GM19438 (cell line): ENCODE data around the gene TLCD2.
"Not testable (repeated sequence)": the region's sequence is repeated elsewhere in the genome, so short reads cannot be mapped to it uniquely, and the experiment has no call there.

Experiments used
- ATAC-seq: cut with Tn5 transposase; IDR thresholded peaks from one replicate; pipeline ENCODE4 v1.9.1; 2021; ENCODE audit warnings: low read depth; ENCODE audit not compliant: unreplicated experiment

TLCD2 gene, protein sequence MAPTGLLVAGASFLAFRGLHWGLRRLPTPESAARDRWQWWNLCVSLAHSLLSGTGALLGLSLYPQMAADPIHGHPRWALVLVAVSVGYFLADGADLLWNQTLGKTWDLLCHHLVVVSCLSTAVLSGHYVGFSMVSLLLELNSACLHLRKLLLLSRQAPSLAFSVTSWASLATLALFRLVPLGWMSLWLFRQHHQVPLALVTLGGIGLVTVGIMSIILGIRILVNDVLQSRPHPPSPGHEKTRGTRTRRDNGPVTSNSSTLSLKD

DNA sequence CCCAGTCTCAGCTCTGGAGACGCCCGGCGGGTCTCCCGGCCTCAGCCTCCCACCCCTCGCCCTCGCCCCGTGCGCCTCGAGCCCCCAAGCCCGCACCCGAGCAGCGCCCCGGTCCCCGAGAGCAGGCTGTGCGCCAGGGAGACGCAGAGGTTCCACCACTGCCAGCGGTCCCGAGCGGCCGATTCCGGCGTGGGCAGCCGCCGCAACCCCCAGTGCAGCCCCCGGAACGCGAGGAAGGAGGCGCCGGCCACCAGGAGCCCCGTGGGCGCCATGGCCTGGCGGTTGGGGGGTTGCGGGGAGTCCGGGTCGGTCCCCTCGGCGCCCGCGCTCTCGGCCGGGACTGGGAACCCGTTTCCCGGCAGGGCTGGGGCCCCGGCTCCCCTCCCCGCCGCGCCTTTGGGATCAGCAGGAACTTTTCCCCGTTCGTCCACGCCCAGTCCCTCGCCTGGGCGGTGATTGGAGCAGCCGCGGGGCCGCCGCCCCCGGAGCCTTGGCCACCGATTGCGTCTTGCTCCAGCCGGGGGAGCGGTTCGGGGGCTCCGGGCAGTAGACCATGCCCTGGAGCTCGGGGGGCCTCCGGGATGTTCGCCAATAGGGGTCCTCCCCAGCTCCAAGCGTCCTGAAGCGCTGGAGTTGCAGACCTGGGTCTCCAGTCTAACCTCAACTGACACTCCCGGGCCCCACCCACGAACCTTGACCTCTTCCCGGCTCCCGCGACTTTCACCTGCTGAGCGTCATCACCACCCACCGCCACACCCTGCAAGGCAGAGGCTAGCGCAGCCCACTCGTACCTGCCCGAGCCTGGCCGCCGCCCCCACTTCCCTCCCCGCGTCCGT, at the start of gene TLCD2:
Gene TLCD2 (minus strand): TSS at position 407 of the 836 bp plus-strand sequence. CDS start 135 bp downstream, at position 272.
- ATAC-seq = no peak

DNA sequence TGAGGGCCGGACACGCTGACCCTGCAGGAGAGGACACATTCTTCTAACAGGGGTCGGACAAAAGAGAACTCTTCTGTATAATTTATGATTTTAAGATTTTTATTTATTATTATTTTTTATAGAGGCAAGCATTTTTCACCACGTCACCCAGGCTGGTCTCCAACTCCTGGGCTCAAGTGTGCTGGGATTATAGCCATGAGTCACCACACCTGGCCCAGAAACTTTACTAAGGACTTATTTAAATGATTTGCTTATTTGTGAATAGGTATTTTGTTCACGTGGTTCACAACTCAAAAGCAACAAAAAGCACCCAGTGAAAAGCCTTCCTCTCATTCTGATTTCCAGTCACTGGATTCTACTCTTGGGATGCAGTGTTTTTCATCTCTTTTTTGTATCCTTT, 49.4 kb upstream of the TLCD2 start:
- no peak for ATAC-seq

DNA sequence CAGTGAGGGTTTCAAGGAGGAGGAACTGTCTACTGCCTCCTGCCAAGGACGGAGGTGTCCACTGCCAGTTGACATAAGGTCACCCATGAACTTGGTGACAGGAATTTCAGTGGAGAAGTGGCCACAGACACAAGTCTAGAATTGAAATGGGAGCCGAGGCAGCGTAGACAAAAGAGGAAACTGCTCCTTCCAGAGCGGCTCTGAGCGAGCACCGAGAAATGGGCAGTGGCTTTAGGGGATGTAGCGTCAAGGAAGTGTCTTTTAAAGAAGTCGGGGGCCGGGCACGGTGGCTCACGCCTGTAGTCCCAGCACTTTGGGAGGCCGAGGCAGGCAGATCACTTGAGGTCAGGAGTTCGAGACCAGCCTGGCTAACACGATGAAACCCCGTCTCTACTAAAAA, 48.6 kb upstream of the TLCD2 start:
- no peak for ATAC-seq

DNA sequence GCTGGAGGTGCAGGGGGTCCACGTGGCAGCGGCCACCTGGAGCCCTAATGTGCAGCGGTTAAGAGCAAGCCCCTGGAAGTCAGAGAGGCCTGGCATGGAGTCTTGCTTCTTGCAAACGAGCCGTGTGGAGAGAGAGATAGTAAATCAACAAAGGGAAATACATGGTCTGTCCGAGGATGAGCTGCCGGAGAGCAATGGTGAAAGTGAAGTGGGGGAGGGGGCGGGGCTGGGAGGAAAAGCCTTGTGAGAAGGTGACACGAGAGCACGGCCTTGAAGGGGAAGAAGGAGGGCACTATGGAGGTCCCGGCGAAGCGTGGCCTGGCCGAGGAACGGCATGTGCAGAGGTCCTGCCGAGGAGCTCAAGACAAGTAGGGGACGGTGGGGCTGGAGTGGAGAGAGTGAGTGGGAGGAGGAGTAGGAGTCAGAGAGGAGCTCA, 45.7 kb upstream of the TLCD2 start:
- ATAC-seq = no peak

DNA sequence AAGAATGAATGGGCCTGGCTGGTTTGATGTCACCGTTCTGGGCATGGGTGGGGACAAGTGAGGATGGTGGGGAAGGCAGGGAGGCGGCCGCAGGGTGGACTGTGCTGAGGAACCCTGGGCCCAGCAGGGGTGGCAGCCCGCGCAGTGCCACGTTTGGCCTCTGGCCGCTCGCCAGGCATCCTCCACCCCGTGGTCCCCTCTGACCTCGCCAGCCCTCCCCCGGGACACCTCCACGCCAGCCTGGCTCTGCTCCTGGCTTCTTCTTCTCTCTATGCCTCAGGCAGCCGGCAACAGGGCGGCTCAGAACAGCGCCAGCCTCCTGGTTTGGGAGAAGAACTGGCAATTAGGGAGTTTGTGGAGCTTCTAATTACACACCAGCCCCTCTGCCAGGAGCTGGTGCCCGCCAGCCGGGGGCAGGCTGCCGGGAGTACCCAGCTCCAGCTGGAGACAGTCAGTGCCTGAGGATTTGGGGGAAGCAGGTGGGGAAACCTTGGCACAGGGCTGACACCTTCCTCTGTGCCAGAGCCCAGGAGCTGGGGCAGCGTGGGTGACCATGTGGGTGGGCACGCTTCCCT, 45.2 kb upstream of the TLCD2 start:
- ATAC-seq = no peak

DNA sequence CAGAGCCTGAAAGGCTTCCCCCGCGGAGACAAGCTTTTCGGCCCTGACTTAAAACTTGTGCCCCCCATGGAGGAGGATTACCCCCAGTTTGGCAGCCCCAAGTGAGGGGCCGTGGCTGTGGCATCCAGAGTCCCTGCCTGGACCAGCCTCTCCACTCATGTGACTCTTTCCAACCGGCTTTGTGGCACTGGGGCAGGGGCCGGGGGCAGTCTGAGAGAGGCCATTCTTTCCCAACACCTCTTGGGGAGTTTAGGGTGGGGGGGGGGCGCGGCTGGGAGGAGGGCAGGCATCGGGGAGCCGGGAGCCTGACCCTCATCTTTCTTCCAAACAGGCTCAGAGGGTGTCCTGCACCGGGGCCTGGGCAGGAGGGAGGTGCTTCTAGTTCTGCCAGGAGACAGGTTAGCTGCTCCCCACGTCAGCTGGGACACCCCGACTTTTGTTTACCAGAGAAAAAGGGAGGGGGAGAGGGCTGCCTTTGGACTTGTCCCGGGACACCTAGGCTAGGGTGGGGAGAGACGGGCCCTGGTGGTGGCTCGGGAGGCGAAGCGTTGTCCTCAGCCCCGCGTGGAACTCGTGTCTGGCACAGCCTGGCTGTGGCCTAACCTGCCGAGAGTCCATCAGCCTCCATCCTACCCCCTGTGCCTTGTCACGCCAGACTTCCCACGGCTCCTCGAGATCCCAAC, 44.4 kb upstream of the TLCD2 start:
- ATAC-seq = no peak

DNA sequence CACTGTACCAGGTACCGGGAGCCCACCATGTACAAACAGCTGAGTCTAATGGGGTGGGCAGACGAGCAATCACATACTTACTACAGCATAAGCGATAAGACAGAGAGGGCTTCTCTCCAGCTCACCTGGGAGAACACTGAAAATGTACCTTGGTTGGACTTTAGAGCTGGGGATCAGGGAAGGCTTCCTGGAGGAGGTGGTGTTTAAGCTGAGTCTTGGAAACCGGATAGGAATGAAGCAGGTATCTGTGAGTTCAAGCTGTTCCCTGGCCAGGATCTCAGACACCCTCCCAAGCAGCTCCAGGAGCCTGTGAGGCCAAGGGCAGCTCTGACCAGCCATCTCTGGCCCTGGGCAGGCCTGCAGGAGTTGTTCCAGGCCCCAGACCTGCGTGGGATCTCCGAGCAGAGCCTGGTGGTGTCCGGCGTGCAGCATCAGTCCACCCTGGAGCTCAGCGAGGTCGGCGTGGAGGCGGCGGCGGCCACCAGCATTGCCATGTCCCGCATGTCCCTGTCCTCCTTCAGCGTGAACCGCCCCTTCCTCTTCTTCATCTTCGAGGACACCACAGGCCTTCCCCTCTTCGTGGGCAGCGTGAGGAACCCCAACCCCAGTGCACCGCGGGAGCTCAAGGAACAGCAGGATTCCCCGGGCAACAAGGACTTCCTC, 43.7 kb upstream of the TLCD2 start:
- ATAC-seq = no peak

DNA sequence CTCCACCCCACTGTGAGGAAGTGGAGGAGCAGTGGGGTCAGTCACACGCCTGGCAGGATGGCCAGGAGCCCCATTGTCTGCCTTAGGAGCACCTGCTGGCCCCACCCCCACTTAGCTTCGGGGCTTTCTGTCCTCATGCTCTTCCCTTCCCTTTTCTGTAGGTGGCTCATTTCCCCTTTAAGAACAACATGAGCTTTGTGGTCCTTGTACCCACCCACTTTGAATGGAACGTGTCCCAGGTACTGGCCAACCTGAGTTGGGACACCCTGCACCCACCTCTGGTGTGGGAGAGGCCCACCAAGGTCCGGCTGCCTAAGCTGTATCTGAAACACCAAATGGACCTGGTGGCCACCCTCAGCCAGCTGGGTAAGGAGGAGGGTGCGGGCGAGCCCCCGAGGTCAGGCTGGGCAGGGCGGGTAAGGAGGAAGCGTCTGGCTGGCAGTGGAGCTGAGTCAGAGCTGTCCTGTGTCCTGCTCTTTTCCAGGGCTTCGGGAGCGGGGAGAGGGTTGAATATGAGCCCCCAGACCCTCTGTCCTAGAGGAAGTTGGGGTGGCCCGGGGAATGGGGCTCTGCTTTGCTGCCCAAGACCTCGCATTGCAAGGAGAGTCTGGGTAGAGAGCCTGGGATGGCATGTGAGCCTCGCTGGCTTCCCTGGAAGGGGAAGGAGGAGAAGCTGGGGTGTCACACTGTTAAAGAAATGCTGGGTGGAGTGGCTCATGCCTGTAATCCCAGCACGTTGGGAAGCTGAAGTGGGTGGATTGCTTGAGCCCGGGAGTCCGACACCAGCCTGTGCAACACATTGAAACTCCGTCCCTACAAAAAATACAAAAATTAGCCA, 42.5 kb upstream of the TLCD2 start:
- ATAC-seq = no peak

DNA sequence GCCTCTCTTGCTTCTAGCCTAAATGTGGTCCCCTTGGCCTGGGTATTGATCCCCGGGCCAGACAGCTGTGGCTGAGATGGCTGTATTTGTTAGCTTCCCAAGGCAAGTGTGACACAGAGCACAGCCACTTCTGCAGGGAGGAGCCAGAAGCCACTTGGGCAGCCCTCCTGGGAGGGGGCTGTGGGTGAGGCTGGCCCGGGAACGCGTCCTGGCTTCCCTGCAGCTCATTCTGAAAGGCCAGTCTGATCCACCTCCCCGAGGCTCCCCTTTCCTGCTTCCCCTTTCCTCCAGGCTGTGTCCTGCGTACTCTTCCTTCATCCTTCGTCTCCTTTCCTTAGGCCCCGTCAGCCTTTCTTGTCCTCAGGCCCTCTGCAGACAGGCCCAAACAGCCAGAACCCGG, 40.5 kb upstream of the TLCD2 start:
- no peak for ATAC-seq

DNA sequence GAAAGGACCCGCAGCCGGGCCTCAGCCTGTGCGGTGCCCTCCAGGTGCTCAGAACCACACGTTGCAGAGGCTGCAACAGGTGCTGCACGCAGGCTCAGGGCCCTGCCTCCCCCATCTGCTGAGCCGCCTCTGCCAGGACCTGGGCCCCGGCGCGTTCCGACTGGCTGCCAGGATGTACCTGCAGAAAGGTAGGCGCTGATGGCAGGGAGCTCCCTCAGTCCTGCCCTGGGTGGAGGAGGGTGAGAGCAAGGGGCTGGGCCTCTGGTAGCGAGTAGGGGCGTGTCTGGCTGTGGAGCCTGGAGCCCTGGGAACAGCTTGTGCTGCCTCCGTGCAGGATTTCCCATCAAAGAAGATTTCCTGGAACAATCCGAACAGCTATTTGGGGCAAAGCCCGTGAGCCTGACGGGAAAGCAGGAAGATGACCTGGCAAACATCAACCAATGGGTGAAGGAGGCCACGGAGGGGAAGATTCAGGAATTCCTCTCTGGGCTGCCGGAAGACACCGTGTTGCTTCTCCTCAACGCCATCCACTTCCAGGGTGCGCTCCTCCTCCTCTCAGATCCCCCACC, 36.9 kb upstream of the TLCD2 start:
- no peak for ATAC-seq

DNA sequence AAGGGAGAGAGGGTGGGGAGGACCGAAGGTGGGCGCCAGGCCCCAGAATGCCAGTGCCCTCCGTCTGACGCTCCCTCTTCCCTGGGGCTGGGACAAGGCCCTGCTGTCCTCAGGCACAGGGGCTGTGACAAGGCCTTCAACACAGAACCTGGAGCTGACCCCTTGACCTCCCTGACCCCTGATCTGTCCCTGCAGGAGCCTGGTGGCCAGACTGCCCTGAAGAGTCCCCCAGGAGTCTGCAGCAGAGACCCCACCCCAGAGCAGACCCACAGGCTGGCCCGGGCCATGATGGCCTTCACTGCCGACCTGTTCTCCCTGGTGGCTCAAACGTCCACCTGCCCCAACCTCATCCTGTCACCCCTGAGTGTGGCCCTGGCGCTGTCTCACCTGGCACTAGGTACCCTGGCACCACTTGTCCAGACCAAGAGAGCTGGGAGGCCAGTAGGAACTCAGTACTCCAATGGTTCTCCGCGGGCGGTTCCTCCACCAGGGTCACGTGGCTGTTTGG, 35.4 kb upstream of the TLCD2 start:
- ATAC-seq = no peak

DNA sequence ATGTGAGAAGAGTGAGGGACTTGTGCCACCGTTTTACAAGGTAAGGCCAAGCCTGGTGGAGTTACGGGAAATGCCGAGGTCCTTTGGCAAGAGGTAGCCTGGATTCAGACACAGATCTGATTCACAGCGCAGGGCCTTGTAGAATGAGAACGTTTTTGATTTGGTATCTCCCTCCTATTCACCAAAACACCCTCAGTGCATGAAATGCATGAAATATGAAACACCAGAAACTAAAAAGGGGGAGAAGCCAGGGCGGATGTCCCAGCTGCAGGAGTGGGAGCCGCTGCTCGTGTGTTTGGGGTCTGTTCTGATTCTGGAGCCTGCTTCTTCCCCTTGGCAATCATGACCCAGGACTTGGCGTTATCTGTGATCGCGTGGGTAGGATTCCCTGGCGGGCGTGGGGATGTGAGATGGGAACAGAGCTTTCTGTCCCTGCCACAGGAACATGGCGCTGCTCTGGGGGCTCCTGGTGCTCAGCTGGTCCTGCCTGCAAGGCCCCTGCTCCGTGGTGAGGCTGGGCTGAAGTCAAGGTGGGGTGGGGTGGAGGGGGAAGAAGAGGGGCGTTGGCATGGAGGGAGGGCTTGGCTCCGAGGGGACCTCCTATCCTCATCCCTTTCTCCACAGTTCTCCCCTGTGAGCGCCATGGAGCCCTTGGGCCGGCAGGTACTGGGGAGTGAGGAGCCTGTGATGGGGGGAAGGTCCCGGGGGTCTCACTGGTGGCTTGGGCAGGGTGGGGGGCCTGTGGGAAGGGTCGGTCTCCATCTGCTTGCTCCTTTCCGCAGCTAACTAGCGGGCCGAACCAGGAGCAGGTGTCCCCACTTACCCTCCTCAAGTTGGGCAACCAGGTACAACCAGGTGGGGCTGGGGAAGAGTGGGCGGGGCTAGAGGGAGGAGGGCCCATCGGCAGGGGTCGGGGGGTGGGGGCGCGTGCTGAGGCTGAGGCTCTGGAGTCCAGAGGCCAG, 34.7 kb upstream of the TLCD2 start:
- ATAC-seq = no peak

DNA sequence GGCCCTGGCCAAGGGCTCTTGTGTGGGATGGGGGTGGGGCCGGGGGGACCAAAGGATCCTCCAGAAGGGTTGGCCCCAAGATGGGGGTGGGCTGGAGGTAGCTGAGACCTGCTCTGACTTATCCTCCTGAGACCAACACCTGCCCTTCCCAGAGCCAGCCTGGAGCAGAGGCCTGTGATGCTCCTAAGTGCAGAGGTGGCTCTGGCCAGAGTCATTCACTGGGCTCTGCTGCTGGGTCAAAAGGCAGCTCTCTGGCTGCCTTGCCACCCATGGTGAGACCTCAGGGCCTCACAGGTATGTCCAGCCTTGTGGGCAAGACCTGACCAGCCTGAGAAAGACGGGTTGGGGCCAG, 32.9 kb upstream of the TLCD2 start:
- no peak for ATAC-seq

DNA sequence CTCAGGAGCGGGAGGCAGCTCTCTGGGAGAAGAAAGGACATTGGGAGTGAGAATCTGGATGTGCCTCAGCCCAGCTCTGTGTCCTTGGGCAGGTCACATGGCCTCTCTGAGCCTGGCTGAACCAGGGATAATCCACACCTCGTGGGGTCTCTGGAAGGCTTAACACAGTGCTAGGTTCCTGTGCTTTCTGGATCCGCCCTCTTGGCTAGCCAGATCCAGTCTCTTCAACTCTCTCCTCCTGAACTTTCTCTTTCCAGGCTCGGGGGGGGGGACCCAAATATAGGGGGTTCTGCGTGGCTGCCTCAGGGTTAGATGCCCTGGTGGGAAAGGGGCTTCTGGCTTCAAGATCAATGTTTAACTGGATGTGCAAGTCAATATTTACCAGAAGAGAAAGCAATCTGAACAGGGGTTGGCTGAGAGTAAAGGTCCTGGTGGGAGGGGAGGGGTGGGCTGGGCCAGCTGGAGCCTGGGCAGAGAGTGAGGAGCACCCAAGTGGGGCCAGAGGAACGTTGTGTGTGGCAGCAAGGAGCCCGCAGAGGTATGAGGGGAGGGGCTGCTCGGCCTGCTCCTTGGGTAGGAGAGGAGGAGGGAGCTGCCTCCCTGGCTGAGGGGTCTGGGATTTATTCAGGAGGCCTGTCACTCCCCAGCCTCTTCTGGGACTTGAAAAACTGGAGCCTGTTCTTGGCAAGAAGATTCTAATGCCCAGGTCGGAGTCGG, 32.4 kb upstream of the TLCD2 start, which contains the start of gene SERPINF2:
Gene SERPINF2 (plus strand): TSS at position 501 of the 717 bp plus-strand sequence. CDS start 2,125 bp downstream, outside the sequence.
- ATAC-seq = no peak

DNA sequence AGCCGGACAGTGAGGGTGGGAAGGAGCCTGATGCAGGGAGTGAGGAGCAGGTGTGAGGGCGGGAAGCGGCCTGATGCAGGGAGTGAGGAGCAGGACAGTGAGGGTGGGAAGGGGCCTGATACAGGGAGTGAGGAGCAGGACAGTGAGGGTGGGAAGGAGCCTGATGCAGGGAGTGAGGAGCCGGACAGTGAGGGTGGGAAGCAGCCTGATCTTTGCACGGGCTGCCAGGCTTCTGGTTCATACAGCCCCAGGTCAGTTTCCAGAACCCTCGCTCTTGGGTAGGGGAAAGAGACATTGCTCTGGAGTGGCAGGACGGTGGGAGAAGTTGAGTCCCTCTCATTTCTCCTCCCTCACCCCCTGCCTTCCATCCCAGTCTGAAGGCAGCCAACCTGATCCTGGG, 31.7 kb upstream of the TLCD2 start:
- ATAC-seq = not testable (repeated sequence)

DNA sequence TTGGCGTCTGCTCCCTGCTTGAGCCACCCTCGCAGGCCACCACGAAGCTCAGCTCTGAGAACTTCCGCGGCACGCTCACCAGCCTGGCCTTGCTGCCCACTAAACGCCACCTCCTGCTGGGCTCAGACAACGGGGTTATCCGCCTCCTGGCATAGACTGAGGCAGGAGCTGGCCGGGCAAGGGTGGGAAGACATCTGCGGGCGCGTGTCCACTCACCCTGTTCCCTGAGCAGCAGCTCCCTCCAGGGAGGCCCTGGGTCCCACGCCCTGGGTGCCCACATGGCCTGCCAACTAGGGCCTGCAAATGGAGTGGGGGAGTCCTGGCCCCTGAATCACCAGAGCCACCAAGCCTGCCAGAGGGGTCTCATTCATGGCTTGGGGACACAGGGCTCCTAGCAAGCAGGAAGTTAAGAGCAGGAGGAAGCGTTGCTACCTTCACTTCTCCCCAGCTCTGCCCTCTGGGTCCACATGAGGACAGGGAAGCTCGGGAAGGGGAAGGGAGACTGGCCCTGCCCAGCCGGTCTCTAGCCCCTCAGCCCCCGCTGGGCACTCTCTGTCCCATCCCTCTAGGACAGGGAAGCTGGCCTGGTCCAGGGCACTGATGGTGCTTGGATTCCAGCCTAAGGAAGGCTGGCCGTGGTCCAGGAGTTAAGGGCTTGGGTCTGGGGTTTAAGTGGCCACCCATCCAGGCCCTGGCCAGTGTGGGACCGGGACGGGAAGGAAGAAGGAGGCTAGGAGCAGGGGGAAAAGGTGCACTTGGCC, 27.5 kb upstream of the TLCD2 start:
- ATAC-seq = no peak
